ENCODE data around the gene COLEC12.

Gene COLEC12

DNA sequence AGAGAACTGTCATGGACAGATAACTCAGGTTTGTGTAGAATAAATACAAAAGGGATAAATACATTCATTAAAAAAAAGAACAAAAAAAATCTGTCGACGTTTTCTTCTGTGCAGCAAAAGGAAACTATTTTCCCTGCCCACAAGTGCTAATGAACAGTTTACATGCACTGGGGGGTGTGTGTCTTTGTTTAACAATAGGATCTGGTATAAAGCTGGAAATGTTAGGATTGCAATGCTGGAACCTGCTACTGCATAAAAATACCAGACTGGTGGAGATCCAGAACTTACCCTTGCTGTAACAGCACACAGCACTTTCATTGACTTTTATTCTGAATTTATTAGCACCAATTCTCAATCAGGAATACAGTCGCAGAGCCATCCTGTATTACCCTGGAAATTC lies 148.1 kb downstream of the COLEC12 start:
- DNase-seq: no peak

DNA sequence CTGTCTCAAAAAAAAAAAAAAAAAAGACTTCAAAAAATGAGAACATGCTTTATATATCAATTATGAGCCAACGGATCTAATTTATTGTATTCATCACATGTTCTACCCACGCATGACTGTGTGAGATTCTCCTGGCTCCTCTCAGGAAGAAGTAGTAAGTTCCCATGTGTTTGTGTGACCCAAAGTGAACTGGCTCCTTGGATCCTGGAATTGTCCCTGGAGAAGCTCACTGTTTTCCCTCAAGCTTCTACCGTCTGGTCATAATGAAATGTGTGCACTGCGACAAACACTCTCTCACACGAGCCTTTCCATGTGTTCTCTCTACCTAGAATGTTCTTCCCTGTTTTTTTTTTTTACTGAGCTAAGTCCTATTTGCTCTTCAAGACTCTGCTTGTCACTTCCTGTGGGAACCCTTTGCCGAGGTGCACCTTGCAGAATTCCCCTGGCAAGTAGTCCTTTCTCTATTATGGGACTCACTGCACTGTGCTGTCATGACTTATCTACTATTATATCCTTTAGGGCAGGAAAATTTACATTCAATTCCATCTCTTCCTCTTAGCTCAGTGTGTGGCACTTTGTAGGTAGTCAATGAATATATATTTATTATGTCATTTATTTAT lies 149.4 kb downstream of the COLEC12 start:
- no peak for DNase-seq

- no peak for DNase-seq
Observed at GRCh38 chr18:346600-346999, 153.9 kb downstream of the COLEC12 start.

DNA sequence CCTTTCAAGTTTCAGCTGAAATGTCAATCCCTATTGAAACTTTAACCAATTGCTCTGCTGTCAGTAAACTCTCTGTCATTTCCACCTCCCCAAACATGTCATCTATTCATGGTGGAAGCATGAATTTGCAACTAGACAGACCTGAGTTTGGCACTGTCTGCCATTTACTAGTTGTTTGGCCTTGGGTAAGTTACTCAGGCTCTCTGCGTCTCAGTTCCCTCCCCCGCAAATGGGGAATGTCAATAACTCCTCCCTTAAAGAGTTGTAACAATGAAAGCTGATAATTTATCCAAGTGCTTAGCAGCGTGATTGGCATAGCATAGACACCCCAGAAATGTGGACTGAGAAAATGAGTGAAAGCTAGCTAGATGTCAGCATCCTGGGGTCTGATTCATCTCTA lies 159.4 kb downstream of the COLEC12 start:
- DNase-seq: no peak

DNA sequence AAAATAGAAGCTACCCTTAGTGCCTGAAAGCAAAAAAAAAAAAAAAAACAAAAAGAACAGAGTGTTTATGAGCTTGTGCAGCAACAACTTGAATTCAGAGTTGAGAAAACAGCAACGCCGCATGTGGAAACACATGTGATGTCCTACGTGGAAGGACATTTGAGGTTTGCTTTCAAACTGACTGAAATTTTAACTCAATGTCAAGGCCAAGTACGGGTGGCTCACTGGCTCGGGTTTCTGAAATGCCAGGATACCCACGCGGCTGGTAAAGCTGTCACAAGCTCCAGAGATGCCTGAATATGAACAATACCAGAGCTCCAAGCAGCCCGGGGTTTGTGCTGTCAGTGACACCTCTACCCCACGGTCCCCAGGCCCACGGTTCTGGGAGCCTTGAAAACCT lies 160.5 kb downstream of the COLEC12 start:
- no peak for DNase-seq

DNA sequence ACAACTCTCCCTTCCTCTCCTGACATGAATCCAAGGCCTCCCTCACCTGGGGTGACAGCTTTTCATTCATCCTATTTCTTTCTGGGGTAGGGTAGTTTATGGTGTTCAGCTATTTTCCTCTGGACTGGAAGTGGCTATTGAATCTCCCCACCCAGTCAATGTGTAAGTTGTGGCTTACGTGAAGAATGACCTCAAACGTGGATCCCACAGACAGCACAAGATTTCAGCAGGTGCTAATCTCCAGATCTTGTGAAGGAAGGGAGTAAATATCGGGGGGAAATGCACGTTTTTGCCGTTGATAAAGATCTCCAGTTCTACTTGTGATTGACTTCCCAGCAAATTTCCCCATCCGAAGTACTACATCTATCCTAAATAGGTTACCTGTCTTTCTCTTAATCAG lies 161.3 kb downstream of the COLEC12 start:
- no peak for DNase-seq

DNA sequence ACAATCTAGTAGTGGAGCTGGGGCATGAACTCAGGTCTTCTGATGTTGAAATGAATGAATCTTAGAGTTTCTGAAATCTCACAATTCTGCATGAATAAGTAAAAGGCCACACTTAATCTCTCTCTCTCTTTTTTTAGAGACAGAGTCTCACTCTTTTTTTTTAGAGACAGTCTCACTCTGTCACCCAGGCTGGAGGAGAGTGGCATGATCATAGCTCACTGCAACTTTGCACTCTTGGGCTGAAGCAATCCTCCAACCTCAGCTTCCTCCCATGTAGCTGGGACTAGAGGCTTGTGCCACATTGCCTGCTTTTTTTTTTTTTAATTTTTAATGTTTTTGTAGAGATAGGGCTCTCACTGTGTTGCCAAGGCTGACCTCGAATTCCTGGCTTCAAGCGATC lies 163.8 kb downstream of the COLEC12 start:
- DNase-seq: no peak

DNA sequence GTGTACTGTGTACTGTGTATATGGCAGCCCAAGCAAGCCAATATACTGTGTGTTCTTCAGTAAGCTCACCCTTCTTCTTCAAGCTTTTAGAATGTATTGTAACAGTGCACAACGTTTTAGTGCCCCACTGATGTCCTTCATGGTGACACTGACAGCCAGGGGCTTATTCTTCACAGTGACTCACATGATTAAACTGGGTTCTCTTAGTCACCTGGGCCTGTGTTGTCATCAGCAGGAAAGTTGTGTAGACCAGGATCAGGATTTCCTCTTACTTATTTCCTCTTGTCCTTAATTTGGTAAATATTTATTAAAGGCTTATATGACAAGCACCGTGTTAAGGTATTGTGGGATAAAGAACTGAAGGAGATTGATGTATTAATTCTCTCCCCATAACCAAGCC lies 164.8 kb downstream of the COLEC12 start:
- no peak for DNase-seq

GRCh38 chr18:334575-335132 lies 165.8 kb downstream of the COLEC12 start:
- no peak for DNase-seq

DNA sequence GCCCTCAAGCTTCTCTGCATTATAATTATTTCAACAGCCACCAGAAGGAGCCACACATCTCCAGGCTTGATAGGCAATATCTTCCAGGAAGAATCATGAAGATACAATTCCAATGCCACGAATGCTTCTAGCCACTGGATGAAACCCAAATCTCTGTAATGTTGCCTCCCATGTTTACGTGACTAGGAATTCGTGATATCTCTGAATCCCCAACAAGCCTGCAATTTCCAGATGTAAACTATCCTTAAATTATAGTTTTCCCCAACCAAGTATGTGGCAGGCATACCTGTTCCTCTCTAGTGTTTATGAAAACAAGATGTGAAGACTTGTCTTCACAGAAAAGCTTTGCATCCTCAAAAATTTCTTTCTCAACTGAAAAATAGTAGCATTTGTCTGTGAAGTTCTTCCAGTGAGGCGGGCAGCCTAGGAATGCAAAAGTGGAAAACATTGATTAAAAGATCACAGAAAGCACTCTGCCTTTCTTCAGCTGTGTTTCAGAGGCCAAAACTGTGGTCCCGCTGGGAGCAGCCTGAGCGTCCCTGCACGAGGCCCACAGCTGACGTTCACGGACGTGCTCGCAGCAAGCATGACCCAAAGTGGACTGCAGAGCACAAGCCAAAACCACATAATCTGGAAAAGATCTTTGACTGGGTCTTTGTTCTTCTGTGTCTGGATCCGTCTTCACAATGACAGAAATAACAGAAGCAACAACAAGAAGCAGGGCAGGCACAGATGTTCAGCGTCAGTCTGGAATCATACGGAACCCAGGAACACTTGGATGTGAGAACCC lies 167.6 kb downstream of the COLEC12 start:
- no peak for DNase-seq

DNA sequence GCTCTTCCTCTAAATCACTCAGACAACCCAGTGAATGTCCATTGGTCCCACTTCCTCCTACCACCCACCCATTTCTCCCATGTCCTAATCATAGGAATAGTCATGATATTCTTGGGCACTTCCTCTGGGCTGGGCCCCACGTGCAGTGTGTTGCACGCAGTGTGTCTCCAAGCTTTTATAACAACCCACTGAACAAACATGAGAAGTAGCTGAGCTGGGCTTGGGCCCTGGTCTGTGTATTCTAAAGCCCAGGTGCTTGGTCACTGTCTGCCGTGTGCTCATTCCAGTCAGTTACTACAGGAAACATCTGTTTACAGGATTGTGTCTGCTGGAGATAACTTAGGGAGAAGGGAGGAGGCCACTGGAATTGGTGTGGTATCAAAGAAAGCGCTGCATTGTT lies 168.5 kb downstream of the COLEC12 start:
- no peak for DNase-seq

DNA sequence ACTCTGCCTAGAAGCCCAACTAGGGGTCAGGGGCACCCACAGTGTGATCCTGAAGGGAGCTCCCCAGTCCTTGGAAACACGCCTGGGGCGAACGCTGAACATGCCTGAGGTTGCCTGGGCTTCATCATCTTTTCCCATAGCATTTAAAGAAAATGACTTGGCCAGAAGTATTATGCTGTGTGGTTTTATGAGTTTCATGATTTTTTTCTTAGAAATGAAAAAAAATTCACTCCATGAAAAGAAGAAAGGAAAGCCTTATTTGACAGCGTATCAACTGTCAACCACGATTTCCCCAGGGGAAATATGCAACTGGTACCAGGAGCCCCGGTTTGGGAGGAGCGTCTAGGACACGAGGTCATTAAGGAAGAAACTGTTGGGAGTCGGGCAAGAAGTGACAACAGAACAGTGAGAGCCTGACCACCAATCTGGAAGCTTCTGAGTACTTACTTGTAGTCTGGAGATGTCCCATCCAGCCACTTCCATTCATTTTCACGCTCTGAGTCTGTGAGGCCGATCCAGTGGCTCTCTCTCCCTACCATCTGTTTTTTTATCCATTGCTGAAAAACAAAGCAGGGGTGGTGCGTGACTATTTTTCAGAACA lies 169.2 kb downstream of the COLEC12 start:
- no peak for DNase-seq

GRCh38 chr18:328928-329327 lies 171.6 kb downstream of the COLEC12 start:
- no peak for DNase-seq

GRCh38 chr18:326846-327245 lies 173.7 kb downstream of the COLEC12 start:
- no peak for DNase-seq

DNA sequence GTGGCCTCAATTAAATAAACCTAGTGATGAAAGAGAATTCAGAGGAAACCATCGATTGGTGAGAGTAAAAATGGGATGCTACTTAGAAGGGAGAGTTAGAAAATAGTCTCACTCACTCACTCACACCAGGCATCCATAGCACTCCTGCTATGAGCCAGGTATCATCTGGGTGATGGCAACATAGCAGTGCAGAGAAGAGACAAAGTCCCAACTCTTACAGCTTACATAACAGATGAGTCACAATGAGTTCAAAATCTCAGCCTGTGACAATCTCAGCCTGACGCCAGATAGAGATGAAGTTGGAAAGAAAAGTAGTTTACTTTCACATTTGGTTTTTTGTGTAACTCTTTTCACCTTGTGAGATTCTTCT lies 177.3 kb downstream of the COLEC12 start:
- DNase-seq: no peak

- DNase-seq: no peak
Observed at GRCh38 chr18:321865-322467, 178.5 kb downstream of the COLEC12 start.

DNA sequence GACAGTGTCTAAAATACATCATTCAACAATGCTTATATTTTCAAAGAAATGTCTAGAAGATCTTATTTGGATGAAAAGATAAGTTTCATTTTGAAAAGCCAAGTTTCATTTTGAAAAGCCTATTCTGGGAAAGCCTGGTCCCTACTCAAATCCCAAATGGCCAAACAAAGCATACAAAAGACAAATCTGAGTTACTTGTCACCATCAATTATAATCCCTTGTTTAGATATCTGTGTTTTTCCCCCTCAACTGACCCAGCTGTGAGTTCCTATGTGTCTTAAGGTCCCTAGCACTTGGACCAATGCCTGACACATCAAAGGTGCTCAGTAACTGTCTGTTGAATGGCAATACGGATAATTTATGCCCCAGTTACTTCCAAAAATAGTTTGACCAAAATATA lies 180.3 kb downstream of the COLEC12 start:
- no peak for DNase-seq

DNA sequence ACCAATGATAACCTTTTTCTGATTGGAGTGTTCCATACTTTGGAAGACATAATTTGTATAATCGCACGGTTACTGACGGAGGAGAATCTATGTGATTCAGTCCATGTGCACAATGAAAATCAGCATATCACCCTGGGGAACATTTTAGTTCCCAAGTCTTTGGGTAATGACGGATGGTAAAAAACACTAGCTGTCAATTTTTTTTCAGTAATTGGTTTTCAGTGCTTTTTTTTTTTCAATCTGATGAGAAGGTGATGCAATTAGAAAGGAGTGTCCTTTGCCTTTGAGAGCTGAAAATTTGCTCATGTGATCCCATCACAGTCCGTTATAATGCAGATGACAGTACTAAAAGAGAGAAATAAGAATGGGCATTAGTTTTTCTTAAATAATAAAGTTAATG lies 180.8 kb downstream of the COLEC12 start:
- no peak for DNase-seq

GRCh38 chr18:318791-319291 lies 181.7 kb downstream of the COLEC12 start:
- no peak for DNase-seq

GRCh38 chr18:317618-318017 lies 182.9 kb downstream of the COLEC12 start:
- DNase-seq: no peak

DNA sequence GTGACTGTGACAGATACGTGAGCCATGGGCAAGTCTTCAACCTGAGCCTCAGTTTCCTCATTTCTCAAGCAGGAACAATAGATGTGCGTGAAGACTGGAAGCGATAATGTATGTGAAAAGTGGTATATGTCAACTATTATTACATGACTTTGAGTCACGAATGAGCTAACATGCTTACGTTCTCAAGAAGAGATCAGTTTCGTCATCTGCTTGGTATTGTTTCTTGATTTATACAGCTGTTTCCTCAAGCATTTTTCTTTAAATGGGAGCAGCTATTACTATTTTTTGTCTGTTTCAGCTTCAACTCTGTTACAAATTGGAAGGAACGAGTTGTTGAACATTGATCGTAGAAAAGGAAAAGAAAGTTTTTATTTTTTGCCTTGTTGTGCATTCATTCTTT lies 184.1 kb downstream of the COLEC12 start:
- DNase-seq: no peak

GRCh38 chr18:313931-314330 lies 186.6 kb downstream of the COLEC12 start:
- DNase-seq: no peak

DNA sequence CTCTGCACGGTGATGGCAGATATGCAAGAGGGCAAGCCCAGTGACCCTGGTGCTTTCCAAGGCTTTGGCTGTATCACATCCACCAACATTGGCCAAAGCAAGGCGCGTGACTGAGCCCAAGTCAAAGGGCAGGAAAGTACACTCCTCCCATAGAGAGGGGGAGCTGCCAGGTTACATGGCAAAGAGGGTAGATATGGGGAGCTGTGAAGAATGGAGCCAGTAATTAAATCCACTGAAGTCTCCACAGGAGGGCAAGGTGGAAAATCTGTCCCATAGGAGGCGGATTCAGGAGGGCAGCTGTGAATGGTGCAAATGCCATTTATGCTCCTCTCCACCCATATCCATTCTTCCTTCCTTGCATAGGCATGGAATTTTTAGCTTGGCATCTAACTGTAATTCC lies 188.1 kb downstream of the COLEC12 start:
- no peak for DNase-seq

GRCh38 chr18:310042-310441 lies 190.5 kb downstream of the COLEC12 start:
- DNase-seq: no peak
